GM18499 (cell line): ENCODE measurements around the gene KRTAP19-1.

ENCODE experiments used
- ATAC-seq: cut with Tn5 transposase; IDR thresholded peaks from one replicate; pipeline ENCODE4 v1.9.1; 2021; ENCODE audit warnings: moderate number of reproducible peaks; ENCODE audit not compliant: insufficient read depth, unreplicated experiment

The KRTAP19-1 gene

GRCh38 chr21:30434033-30434631 is 46.0 kb downstream of the KRTAP19-1 start:
- no peak for ATAC-seq

- no peak for ATAC-seq
Observed at GRCh38 chr21:30430170-30430655, 50.0 kb downstream of the KRTAP19-1 start, which contains the start of gene KRTAP13-4. KRTAP13-4 (plus strand) TSS chr21:30430220; CDS start chr21:30430276, 56 bp downstream.
